Brain microvascular endothelial cell (primary cell): ENCODE measurements around the gene ATG2A.

Experiments used
- DNase-seq: peaks from one replicate; pipeline ENCODE4 v3.0.0-alpha.2; 2020
- H3K27ac ChIP-seq: fragments of 250-450 bp; sonication (Bioruptor Pico); 2 replicates; pipeline ENCODE4 v1.5.1; 2020; ENCODE audit warnings: mild to moderate bottlenecking, moderate library complexity
- H3K27me3 ChIP-seq: fragments of 250-450 bp; sonication (Bioruptor Pico); replicated peaks from 2 replicates; pipeline ENCODE4 v1.5.1; 2020; ENCODE audit warnings: mild to moderate bottlenecking
- H3K36me3 ChIP-seq: fragments of 250-450 bp; sonication (Bioruptor Pico); replicated peaks from 2 replicates; pipeline ENCODE4 v1.5.1; 2020; ENCODE audit warnings: mild to moderate bottlenecking
- H3K4me3 ChIP-seq: 2 replicates; pipeline ENCODE4 v1.5.1; 2011; ENCODE audit warnings: low read depth, mild to moderate bottlenecking, control low read depth, low read length, moderate library complexity
- in situ Hi-C: cut with HindIII; loops from 2 replicates; pipeline ENCODE4 v1.10.0; 2017; ENCODE audit warnings: low sequenced_read_pairs, low pct_ligation_motif_present
- TF ChIP-seq, protein P1 (sequence below): IDR thresholded peaks from 2 replicates; pipeline ENCODE4 v1.5.1; 2011; ENCODE audit warnings: low read depth, mild to moderate bottlenecking, moderate library complexity, low read length, control low read depth, inconsistent platforms; ENCODE audit errors: missing control alignments

The ATG2A gene

DNA sequence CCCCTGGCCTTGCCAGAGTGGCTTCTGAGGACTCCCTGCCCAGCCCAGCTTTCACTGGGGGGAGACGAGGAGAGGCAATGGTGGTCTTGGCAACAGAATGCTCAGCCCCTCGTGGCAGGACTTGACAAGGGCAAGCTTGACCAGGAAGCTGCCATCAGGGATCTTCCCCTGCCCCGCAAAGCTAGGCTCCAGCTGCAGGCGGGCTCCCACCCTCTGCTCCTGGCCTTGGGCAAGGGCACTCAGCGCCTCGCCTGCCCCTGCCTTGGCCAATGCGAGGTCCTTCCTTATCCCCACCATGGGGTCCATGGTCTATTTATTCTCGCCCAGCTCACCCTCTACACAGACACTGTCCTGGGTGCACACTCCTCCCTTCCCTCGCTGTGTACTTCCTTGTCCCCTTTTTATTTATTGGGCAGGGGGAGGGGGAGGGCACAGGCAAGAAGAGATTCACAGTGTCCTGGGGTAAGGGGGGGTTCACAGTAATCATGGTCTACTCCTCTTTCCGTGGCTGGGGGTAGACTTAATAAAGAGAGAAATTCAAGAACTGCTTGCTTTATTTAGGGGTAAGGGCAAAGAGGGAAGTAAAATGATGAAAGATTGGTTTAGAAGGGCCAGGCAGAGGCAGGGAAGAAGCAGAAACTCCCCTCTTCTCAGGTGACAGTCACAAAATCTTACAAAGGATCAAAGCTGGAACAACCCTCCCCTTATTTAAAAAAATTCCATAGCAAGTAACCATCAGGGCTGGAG, 17.1 kb upstream of the ATG2A start:
- H3K36me3 ChIP-seq, result peaks cover 54% of the 10 kb centered on the region
- TF ChIP-seq, protein P1, sequence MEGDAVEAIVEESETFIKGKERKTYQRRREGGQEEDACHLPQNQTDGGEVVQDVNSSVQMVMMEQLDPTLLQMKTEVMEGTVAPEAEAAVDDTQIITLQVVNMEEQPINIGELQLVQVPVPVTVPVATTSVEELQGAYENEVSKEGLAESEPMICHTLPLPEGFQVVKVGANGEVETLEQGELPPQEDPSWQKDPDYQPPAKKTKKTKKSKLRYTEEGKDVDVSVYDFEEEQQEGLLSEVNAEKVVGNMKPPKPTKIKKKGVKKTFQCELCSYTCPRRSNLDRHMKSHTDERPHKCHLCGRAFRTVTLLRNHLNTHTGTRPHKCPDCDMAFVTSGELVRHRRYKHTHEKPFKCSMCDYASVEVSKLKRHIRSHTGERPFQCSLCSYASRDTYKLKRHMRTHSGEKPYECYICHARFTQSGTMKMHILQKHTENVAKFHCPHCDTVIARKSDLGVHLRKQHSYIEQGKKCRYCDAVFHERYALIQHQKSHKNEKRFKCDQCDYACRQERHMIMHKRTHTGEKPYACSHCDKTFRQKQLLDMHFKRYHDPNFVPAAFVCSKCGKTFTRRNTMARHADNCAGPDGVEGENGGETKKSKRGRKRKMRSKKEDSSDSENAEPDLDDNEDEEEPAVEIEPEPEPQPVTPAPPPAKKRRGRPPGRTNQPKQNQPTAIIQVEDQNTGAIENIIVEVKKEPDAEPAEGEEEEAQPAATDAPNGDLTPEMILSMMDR, result no peak
- in situ Hi-C loops, result no loop called here

DNA sequence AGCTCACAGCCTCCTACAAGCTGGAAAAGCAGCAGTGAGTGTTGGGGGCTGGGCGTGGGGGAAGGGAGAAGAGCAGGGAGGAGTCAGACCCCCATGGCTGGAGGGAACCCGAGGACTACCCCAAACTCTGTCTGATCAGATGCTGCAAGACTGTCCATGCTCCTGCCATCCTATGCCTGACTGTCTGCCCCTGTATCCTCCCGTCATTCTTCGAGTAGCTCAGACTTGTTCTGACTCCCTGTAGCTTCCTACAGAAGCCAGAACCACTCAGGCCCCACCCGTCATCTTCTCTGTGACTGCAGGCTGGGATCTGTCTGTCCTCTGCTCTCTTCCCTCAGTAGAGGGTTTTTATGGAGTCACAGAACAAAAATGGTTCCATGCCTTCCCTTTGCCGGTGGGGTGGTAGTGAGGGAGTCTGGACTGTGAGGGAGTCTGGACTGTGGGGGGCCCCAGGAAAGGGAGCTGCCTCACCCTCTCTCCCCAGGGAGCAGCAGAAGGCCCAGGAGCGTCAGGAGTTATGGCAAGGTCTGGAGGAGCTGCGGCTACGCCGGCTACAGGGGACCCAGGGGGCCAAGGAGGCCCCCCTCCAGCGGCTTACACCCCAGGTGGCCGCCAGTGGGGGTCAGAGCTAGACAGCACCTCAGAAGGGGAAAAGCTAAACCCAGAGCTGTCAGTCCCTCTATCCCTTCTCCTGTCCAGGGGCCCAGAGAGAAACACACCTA, 16.4 kb upstream of the ATG2A start:
- in situ Hi-C loops, result no loop called here
- H3K36me3 ChIP-seq, result peaks cover 56% of the 10 kb centered on the region
- TF ChIP-seq, protein P1, result no peak
- no peak overlapping the region for H3K27ac ChIP-seq
- H3K27me3 ChIP-seq, result no peaks in the 10 kb centered on the region
- DNase-seq, result no peak
- H3K4me3 ChIP-seq, result no peak overlapping the region

More for the DNA sequence above, 17.1 kb upstream of the ATG2A start:
- no peak overlapping the region for H3K27ac ChIP-seq
- no peak for DNase-seq
- no peaks in the 10 kb centered on the region for H3K27me3 ChIP-seq
- no peak overlapping the region for H3K4me3 ChIP-seq

DNA sequence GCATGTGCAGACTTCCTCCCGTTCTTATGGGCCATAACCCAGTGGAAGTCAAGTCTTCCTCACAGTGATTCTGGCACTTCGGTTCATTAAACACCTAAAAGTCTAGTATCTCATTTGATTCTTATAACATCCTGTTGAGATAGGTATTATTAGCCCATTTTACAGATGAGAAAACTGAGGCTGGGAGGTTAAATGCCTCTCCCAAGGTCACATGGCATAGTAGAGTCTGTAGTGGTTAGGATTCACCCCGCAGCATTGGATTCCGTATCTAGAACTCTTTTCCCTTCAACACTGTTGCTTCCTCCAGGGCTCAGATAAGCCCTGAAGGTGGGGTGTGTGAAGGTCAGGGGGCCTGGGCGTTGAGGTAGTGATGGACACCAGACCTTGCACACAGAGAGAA, 15.3 kb upstream of the ATG2A start:
- Histone ChIP-seq H3K4me3 (no peak overlapping the region), H3K27ac (no peak overlapping the region), H3K27me3 (no peaks in the 10 kb centered on the region), H3K36me3 (peaks cover 61% of the 10 kb centered on the region)
- no peak for DNase-seq
- TF ChIP-seq, protein P1, result no peak
- in situ Hi-C loops, result no loop called here

DNA sequence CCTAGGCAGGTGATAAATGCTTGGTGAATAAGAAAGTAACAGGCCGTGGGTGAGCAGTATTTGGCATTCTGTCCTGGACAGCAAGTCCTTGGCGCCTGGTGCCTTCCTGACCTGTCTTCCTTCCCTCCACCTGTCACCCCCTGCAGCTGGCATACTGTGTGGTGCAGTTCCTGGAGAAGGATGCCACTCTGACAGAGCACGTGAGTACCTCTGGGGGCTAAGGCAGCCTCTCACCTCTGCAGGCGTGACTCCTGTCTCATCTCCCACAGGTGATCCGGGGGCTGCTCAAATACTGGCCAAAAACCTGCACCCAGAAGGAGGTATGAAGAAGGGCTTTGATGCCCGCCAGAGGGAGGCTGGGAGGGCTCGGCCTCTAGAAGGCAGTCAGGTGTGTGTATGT, 14.3 kb upstream of the ATG2A start:
- Histone ChIP-seq H3K4me3 (no peak overlapping the region), H3K27ac (no peak overlapping the region), H3K36me3 (peaks cover 68% of the 10 kb centered on the region), H3K27me3 (no peaks in the 10 kb centered on the region)
- in situ Hi-C loops, result no loop called here
- no peak for DNase-seq
- TF ChIP-seq, protein P1, result no peak

DNA sequence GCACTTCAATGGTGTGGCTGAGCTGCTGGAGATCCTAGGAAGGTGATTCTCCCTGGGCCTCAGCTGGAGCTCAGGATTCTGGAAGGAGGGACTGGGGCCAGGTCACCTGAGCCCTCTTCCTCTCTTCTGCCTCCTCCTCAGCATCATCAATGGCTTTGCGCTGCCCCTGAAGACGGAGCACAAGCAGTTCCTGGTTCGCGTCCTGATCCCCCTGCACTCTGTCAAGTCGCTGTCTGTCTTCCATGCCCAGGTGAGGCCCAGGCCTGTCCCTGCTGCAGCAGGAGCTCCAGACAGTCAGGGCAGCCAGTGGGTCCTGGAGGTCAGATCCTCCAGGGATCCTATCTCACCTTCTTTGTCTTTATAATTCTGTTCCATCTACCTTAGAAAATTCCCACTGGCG, 13.3 kb upstream of the ATG2A start:
- H3K27ac ChIP-seq, result no peak overlapping the region
- in situ Hi-C loops, result no loop called here
- no peak for DNase-seq
- H3K4me3 ChIP-seq, result no peak overlapping the region
- TF ChIP-seq, protein P1, result no peak
- peaks cover 68% of the 10 kb centered on the region for H3K36me3 ChIP-seq
- no peaks in the 10 kb centered on the region for H3K27me3 ChIP-seq
